ENCODE measurements around the gene GPR132. TPM values are rescaled to one million over a fixed set of nuclear protein-coding genes. Genes with fewer than 3 reads are reported as not detected.

GPR132 gene
- total and polyA plus RNA-seq, 2 of the 13 experiments (the other 11 are each of a cell fraction or from before 2014, with no cell fraction given), result not detected

DNA sequence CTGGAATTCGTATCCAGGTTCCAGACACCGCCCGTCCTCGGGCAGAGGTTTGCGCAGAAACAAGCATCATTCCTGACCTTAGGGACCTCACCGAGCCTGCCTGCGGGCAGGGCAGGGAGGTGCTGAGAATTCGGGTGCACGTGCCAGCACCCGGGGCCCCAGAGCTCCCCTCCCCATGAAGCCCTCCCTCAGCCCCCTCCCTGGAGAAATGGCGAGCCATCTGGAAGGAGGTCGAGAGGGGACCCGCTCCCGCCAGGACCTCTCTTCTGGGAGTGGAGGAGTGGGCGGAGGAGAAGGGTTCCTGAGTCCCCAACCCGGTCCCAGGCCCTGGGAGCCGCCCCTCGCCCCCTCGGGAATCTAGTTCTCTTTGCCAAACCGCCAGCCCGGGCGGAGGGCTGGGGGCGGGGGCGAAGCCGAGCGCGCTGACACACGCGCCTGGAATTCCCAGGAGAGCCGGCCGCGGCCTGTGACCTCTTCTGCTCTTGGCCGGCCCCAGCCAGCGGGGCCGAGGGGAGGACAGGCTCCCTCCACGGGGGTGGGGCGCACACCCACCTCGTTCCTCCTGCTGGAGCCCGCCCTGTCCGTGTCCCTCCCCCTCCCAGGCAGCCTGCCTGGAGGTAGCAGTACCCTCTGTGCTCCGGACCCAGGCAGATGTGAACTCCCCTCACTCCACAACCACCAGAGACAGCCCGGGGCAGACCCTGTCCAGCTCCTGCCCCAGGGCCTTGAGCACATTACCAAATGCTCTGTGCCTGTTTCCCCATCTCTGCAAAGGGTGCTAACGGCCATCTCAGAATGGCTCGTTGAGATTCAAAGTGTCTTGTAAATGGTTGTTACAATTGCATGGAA lies 23.0 kb upstream of the GPR132 start:
- 2% methylated on average over 11 of the region's 44 CpGs for whole genome bisulfite sequencing (ENCODE audit: low lambda C conversion rate)
- CTCF ChIA-PET (ENCODE audit: low intra/inter-chr PET ratio, low total read pairs), result no interaction called here
- TF ChIP-seq ZNF773 (CRISPR knock-in tag; IDR thresholded peaks at IDR 0.05; ENCODE audit: borderline replicate concordance), result no peak
- TF ChIP-seq, protein P1, sequence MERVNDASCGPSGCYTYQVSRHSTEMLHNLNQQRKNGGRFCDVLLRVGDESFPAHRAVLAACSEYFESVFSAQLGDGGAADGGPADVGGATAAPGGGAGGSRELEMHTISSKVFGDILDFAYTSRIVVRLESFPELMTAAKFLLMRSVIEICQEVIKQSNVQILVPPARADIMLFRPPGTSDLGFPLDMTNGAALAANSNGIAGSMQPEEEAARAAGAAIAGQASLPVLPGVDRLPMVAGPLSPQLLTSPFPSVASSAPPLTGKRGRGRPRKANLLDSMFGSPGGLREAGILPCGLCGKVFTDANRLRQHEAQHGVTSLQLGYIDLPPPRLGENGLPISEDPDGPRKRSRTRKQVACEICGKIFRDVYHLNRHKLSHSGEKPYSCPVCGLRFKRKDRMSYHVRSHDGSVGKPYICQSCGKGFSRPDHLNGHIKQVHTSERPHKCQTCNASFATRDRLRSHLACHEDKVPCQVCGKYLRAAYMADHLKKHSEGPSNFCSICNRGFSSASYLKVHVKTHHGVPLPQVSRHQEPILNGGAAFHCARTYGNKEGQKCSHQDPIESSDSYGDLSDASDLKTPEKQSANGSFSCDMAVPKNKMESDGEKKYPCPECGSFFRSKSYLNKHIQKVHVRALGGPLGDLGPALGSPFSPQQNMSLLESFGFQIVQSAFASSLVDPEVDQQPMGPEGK (CRISPR knock-in tag; IDR thresholded peaks at IDR 0.05), result peak; percentile 55; the same call in 1 of the 2 replicates
- no peak for TF ChIP-seq ZZZ3 (CRISPR knock-in tag; IDR thresholded peaks at IDR 0.05; ENCODE audit: borderline replicate concordance)
- no peak for TF ChIP-seq ZNF549 (CRISPR knock-in tag; IDR thresholded peaks at IDR 0.05)
- TF ChIP-seq, protein P2, sequence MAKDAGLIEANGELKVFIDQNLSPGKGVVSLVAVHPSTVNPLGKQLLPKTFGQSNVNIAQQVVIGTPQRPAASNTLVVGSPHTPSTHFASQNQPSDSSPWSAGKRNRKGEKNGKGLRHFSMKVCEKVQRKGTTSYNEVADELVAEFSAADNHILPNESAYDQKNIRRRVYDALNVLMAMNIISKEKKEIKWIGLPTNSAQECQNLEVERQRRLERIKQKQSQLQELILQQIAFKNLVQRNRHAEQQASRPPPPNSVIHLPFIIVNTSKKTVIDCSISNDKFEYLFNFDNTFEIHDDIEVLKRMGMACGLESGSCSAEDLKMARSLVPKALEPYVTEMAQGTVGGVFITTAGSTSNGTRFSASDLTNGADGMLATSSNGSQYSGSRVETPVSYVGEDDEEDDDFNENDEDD (CRISPR knock-in tag; IDR thresholded peaks at IDR 0.05; ENCODE audit: borderline replicate concordance), result peak; percentile 19; the same call in 1 of the 2 replicates
- peak; percentile 68; the same call in 1 of the 2 replicates for TF ChIP-seq MAZ (IDR thresholded peaks at IDR 0.05; ENCODE audit: borderline replicate concordance, low read depth, low read length)
- TF ChIP-seq MAZ (CRISPR knock-in tag; IDR thresholded peaks at IDR 0.05; ENCODE audit: low read depth), result no peak
- TF ChIP-seq FOSL2 (CRISPR knock-in tag; IDR thresholded peaks at IDR 0.05), result peak; percentile 79
- no peak for TF ChIP-seq MAFG (CRISPR knock-in tag; IDR thresholded peaks at IDR 0.05)
- TF ChIP-seq, protein P3, sequence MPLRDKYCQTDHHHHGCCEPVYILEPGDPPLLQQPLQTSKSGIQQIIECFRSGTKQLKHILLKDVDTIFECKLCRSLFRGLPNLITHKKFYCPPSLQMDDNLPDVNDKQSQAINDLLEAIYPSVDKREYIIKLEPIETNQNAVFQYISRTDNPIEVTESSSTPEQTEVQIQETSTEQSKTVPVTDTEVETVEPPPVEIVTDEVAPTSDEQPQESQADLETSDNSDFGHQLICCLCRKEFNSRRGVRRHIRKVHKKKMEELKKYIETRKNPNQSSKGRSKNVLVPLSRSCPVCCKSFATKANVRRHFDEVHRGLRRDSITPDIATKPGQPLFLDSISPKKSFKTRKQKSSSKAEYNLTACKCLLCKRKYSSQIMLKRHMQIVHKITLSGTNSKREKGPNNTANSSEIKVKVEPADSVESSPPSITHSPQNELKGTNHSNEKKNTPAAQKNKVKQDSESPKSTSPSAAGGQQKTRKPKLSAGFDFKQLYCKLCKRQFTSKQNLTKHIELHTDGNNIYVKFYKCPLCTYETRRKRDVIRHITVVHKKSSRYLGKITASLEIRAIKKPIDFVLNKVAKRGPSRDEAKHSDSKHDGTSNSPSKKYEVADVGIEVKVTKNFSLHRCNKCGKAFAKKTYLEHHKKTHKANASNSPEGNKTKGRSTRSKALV (CRISPR knock-in tag; IDR thresholded peaks at IDR 0.05), result peak; percentile 52; the same call in 1 of the 2 replicates
- TF ChIP-seq, protein P4, sequence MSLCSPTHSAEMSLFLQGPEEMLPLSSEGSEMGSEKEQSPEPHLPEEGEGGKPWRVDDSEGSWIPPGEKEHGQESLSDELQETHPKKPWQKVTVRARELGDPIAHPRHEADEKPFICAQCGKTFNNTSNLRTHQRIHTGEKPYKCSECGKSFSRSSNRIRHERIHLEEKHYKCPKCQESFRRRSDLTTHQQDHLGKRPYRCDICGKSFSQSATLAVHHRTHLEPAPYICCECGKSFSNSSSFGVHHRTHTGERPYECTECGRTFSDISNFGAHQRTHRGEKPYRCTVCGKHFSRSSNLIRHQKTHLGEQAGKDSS (CRISPR knock-in tag; IDR thresholded peaks at IDR 0.05; ENCODE audit: borderline replicate concordance, low read depth), result no peak
- TF ChIP-seq TEAD3 (CRISPR knock-in tag; optimal IDR thresholded peaks at IDR 0.05; ENCODE audit: borderline replicate concordance), result peak; percentile 57
- TF ChIP-seq GABPB1 (CRISPR knock-in tag; IDR thresholded peaks at IDR 0.05), result peak; percentile 14; the same call in 1 of the 2 replicates
- TF ChIP-seq, protein P5, sequence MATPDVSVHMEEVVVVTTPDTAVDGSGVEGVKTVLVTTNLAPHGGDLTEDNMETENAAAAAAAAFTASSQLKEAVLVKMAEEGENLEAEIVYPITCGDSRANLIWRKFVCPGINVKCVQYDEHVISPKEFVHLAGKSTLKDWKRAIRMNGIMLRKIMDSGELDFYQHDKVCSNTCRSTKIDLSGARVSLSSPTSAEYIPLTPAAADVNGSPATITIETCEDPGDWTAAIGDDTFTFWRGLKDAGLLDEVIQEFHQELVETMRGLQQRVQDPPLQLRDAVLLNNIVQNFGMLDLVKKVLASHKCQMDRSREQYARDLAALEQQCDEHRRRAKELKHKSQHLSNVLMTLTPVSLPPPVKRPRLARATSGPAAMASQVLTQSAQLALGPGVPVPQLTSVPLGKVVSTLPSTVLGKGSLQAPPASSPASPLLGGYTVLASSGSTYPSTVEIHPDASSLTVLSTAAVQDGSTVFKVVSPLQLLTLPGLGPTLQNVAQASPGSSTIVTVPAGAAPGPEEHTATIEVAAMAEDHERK (CRISPR knock-in tag; IDR thresholded peaks at IDR 0.05; ENCODE audit: low read depth), result no peak
- peaks cover 8 to 42% of the 10 kb centered on the region in 2 experiments; a peak in 3 of 5 replicates for H3K27me3 ChIP-seq (ENCODE audit: control insufficient read depth in 1 of 2, insufficient read depth in 2 of 2, low read length in 2 of 2)
- in situ Hi-C loops (cut with HindIII; ENCODE audit: extremely low pct_ligation_motif_present, low pct_unique_long_range_greater_than_20kb) (no loop called here), intact Hi-C loops (cut with micrococcal nuclease; ENCODE audit: unreplicated experiment) (no loop called here)
- H2AFZ ChIP-seq (ENCODE audit: low read length), result no peak overlapping the region
- H3K4me2 ChIP-seq (ENCODE audit: low read depth, low read length), result peak overlapping the region; percentile 65
- H3K9me3 ChIP-seq (ENCODE audit: low read length), result no peaks in the 10 kb centered on the region
- H3K36me3 ChIP-seq (replicated peaks in 1 of 2; ENCODE audit: control insufficient read depth in 1 of 2, insufficient read depth in 2 of 2, low read length in 2 of 2), result no peaks in the 10 kb centered on the region
- ATAC-seq (peak; percentile 13), FAIRE-seq (no peak), DNase-seq (ENCODE audit: low spot score) (peak; percentile 40)
- no peak overlapping the region for H3K9ac ChIP-seq (ENCODE audit: insufficient read depth, low read depth, low read length)
- H3K4me1 ChIP-seq (ENCODE audit: insufficient read depth, low read length), result peaks cover 51% of the 10 kb centered on the region
- peak overlapping the region in 2 of 3 experiments; percentile 18 to 40; a peak in 2 of 6 replicates for H3K4me3 ChIP-seq (replicated peaks in 1 of 3; ENCODE audit: insufficient read depth in 1 of 3, low read depth in 2 of 3, low read length in 3 of 3)
- POLR2A ChIA-PET, result no interaction called here
- peaks cover 5% of the 10 kb centered on the region; the same call in 1 of the 2 replicates for H4K20me1 ChIP-seq (ENCODE audit: insufficient read depth, low read length)
- no peaks in the 10 kb centered on the region for H3K79me2 ChIP-seq (ENCODE audit: insufficient read depth, low read length)
- no TSS peak for BruUV-seq (replicated peaks)
- no peak overlapping the region for H3K27ac ChIP-seq (ENCODE audit: extremely low read length, insufficient read depth, low read length)

Measured in HepG2 (cell line).